Esophagus mucosa (tissue), 1 donor: ENCODE data around the gene CAST. TPM values are rescaled to one million over a fixed set of nuclear protein-coding genes. Genes with fewer than 3 reads are reported as not detected.
"Not testable (repeated sequence)": the region's sequence is repeated elsewhere in the genome, so short reads cannot be mapped to it uniquely, and the experiment has no call there.

Source experiments
- ATAC-seq: fragments of 200-7000 bp; cut with Tn5 transposase; one replicate; pipeline ENCODE4 v1.9.1; 2020
- total RNA-seq: library from RNA; stranded (reverse); gene quantifications from one replicate; pipeline ENCODE4 v1.2.4, GENCODE V29; 2023
- donor health status: DM: yes; HTN: yes; CAD: no.

CAST gene
- 433 TPM for total RNA-seq

GRCh38 chr5:96661855-96662724 is at the start of gene CAST:
Gene CAST, plus strand, starts transcription at chr5:96662376. Its CDS starts 47 bp downstream, at chr5:96662423.
- ATAC-seq, result peak; percentile 85

- peak; percentile 91 for ATAC-seq
Observed at GRCh38 chr5:96614110-96614691, 48.0 kb upstream of the CAST start.

- no peak for ATAC-seq
Observed at GRCh38 chr5:96615223-96615622, 47.0 kb upstream of the CAST start.

GRCh38 chr5:96616801-96617200 is 45.4 kb upstream of the CAST start:
- ATAC-seq, result peak; percentile 92

- not testable (repeated sequence) for ATAC-seq
Observed at GRCh38 chr5:96618311-96619016, 43.7 kb upstream of the CAST start.

GRCh38 chr5:96619946-96620345 is 42.2 kb upstream of the CAST start:
- no peak for ATAC-seq

GRCh38 chr5:96624596-96624995 is 37.6 kb upstream of the CAST start:
- ATAC-seq, result no peak

- no peak for ATAC-seq
Observed at GRCh38 chr5:96625365-96625764, 36.8 kb upstream of the CAST start.

GRCh38 chr5:96626956-96627355 is 35.2 kb upstream of the CAST start:
- no peak for ATAC-seq

- no peak for ATAC-seq
Observed at GRCh38 chr5:96627792-96628398, 34.3 kb upstream of the CAST start.

- no peak for ATAC-seq
Observed at GRCh38 chr5:96628406-96628805, 33.8 kb upstream of the CAST start.

GRCh38 chr5:96629774-96630173 is 32.4 kb upstream of the CAST start:
- ATAC-seq, result peak; percentile 100

- no peak for ATAC-seq
Observed at GRCh38 chr5:96633820-96634219, 28.4 kb upstream of the CAST start.

GRCh38 chr5:96634881-96635280 is 27.3 kb upstream of the CAST start:
- ATAC-seq, result no peak

- peak; percentile 33 for ATAC-seq
Observed at GRCh38 chr5:96636046-96636445, 26.1 kb upstream of the CAST start.

GRCh38 chr5:96636594-96636993 is 25.6 kb upstream of the CAST start:
- ATAC-seq, result no peak

GRCh38 chr5:96637196-96637595 is 25.0 kb upstream of the CAST start:
- no peak for ATAC-seq

- no peak for ATAC-seq
Observed at GRCh38 chr5:96638561-96638960, 23.6 kb upstream of the CAST start.

- ATAC-seq, result no peak
Observed at GRCh38 chr5:96640696-96641095, 21.5 kb upstream of the CAST start.

- no peak for ATAC-seq
Observed at GRCh38 chr5:96641368-96642280, 20.6 kb upstream of the CAST start.

GRCh38 chr5:96642281-96642640 is 19.9 kb upstream of the CAST start:
- no peak for ATAC-seq

GRCh38 chr5:96645091-96645490 is 17.1 kb upstream of the CAST start:
- ATAC-seq, result peak; percentile 42
